GM21717 (cell line): ENCODE data around the gene LRRIQ1.

Experiments
- ATAC-seq: cut with Tn5 transposase; IDR thresholded peaks from one replicate; pipeline ENCODE4 v1.9.1; 2021; ENCODE audit warnings: mild to moderate bottlenecking, moderate library complexity; ENCODE audit not compliant: unreplicated experiment

The LRRIQ1 gene

DNA sequence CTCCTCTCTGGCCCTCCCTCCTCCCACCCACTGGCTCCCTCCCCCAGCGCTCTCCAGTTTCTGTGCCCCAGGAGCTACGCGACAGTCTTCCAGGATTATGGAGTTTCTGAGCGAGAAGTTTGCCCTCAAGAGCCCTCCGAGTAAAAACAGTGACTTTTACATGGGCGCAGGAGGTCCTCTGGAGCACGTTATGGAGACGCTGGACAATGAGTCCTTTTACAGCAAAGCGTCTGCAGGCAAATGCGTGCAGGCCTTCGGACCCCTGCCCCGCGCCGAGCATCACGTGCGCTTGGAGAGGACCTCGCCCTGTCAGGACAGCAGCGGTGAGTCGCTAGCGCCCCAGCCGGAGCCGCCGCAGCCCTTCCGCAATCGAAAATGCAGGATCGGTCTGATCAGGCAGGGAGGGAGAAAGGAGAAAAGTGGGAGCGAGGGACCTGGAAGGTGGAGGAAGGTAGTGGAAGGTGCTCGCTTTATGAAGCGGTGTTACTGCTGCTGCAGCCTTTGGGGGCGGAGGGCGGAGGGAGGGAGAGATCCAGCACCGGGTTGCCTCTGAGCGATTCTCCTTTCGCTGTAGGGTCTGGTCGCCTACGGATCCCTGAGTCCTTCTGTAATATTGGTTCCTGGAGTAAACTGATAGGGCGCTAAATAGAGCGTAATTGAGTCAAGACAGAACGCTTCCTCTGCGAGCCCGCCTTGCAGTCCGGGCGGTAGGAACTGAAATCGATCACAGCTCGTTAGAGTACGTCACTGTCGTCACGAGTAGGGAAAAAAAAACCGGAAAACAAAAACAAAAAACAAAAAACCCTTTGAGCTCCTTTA is 244.2 kb downstream of the LRRIQ1 start, which contains the start of gene ALX1:
Gene ALX1, plus strand, starts transcription at position 56 of the 819 bp plus-strand sequence. Its CDS starts 42 bp downstream, at position 98.
- peak; percentile 69 for ATAC-seq

DNA sequence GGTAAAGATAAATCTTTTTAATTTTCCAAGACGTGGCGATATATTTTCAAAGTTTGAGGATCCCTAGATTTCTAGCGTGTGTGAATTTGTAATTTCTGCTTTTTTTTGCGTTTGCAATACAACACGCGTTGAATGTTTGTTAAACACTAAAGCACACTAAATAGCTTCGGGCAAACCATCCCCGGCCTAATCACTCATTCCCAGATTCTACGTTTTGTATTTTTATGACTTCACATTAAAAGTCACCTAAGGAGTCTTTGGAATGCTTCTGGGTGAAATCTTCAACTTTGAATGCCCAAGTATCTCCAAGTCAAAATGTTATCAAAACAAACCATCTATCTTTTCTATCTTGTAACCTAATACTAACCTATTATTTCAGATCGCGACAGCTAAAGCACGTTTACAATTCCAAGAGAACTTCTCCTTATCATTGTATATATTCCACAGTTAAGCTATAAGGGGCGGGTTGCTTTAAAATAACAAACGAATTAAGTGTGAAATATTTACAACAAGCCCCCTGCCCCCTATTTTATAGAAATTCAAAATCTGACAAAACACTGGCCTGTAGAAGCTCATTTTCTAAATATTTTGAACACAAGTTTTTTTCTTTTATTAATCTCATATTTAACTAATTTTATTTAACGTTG is 245.0 kb downstream of the LRRIQ1 start:
- no peak for ATAC-seq

DNA sequence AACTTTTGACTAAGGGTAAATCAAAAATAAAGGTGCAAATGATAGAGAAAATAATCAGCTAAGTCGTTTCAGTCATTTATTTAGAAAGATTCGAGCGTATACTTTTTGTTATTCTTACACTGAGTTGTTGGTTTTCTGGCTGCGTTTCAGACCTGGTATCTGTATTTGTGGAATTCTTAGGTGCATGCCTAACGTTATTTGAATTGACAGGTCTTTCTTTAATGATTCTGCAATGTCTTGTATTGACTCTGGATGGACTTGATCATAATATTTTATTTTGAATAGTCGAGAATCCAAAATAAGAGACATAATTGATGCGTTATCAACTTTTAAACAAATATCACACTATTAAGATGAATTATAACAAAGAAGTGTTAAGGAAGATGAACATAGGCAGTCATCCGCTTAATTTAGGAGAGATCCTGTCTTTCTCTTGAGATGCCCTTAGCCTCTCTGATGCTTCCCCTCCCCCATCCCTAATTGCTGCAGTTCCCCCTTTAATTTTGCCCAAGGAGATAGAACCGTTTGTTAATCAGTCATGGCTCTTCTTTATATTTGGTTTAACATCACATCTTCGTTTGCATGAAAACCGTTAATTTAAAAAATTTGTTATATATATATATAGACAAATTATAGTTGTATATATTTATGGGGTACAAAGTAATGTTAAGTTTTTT is 245.6 kb downstream of the LRRIQ1 start:
- ATAC-seq, result no peak

DNA sequence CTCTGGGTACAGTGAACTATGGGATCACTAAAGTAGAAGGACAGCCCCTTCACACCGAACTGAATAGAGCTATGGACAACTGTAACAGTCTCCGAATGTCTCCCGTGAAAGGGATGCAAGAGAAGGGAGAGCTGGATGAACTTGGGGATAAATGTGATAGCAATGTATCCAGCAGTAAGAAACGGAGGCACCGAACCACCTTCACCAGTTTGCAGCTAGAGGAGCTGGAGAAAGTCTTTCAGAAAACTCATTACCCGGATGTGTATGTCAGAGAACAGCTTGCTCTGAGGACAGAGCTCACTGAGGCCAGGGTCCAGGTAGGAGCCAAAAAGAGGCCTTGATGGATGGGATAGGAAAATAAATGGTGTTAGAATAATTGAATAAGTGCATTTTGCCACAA is 247.4 kb downstream of the LRRIQ1 start:
- no peak for ATAC-seq
